Vagina (tissue), 2 donors: ENCODE data around the gene COL24A1. TPM values are rescaled to one million over a fixed set of nuclear protein-coding genes. Genes with fewer than 3 reads are reported as not detected.

Experiments used
- DNase-seq, 2 donors: peaks; one replicate each; pipeline ENCODE4 v3.0.0-alpha.2; 2017; ENCODE audit errors: extremely low spot score in 2 of 2
- H3K27ac ChIP-seq: fragments of 200-600 bp; sonication (generic); one replicate; pipeline ENCODE4 v1.5.1; 2019
- H3K27me3 ChIP-seq: fragments of 200-600 bp; sonication (generic); one replicate; pipeline ENCODE4 v1.5.1; 2019
- H3K36me3 ChIP-seq, 2 donors: fragments of 200-600 bp; sonication (generic); one replicate each; pipeline ENCODE4 v1.5.1; 2017 to 2019
- H3K4me1 ChIP-seq: fragments of 200-600 bp; sonication (generic); one replicate; pipeline ENCODE4 v1.5.1; 2019
- H3K4me3 ChIP-seq, 2 donors: fragments of 200-600 bp; sonication (generic); 1 replicate in 1 of 2; 2 replicates in 1 of 2; pipeline ENCODE4 v1.5.1; 2016 to 2019
- H3K9me3 ChIP-seq: fragments of 200-600 bp; sonication (generic); one replicate; pipeline ENCODE4 v1.5.1; 2019
- POLR2A ChIP-seq, 2 donors: fragments of 450-650 bp; IDR thresholded peaks; one replicate each; pipeline ENCODE4 v1.6.1; 2017; ENCODE audit warnings: antibody characterized with exemption in 2 of 2, mild to moderate bottlenecking in 2 of 2, moderate library complexity in 2 of 2
- POLR2AphosphoS5 ChIP-seq, 2 donors: sonication (generic); formaldehyde crosslinking; IDR thresholded peaks; one replicate each; pipeline ENCODE4 v1.9.0; 2017; ENCODE audit warnings: antibody characterized with exemption in 2 of 2, mild to moderate bottlenecking in 2 of 2, low read depth in 1 of 2; ENCODE audit not compliant: insufficient read depth in 1 of 2
- intact Hi-C: fragments of 100-400 bp; cut with DNase I; formaldehyde crosslinking; loops from one replicate; pipeline ENCODE4 v1.15.1; 2023
- total RNA-seq: library from RNA; depleted of rRNA; stranded (reverse); fragments of >200 nt; gene quantifications from one replicate; pipeline ENCODE4 v1.2.3, GENCODE V29; 2016
- TF ChIP-seq, protein P1 (sequence below), 3 experiments: fragments of 450-650 bp in 2 of 3; fragments of 200-600 bp in 1 of 3; sonication (generic) in 1 of 3; IDR thresholded peaks; one replicate each; pipeline ENCODE4 v1.5.1; 2017 to 2019; ENCODE audit warnings: antibody characterized with exemption in 3 of 3, mild to moderate bottlenecking in 2 of 3, moderate library complexity in 2 of 3

Gene COL24A1
- total RNA-seq, 1 donor from 2014 or later: 0.98 TPM

DNA sequence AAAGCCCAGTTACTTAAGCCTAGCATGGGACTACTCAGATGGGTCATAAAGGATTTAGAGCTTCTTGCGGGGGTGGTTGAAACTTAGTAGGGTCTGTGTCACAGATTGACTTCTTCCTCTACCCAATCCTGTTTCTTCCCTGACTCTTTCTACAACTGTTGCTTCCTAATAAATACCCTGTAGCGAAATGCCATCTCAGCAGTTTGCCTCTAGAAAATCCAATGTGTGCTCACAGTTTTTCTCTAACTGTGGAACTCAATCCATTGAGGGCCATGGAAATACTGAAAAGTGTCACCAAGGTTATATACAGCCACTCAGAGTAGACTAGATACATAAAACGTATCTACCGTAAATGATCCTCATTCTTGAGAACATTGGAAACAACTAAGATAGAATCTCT lies 217.7 kb downstream of the COL24A1 start:
- intact Hi-C loops: no loop called here
- H3K36me3 ChIP-seq: no peaks in the 10 kb centered on the region
- no peak overlapping the region for H3K27ac ChIP-seq
- H3K9me3 ChIP-seq: no peaks in the 10 kb centered on the region
- H3K27me3 ChIP-seq: no peaks in the 10 kb centered on the region
- H3K4me1 ChIP-seq: no peaks in the 10 kb centered on the region
- TF ChIP-seq, protein P1, sequence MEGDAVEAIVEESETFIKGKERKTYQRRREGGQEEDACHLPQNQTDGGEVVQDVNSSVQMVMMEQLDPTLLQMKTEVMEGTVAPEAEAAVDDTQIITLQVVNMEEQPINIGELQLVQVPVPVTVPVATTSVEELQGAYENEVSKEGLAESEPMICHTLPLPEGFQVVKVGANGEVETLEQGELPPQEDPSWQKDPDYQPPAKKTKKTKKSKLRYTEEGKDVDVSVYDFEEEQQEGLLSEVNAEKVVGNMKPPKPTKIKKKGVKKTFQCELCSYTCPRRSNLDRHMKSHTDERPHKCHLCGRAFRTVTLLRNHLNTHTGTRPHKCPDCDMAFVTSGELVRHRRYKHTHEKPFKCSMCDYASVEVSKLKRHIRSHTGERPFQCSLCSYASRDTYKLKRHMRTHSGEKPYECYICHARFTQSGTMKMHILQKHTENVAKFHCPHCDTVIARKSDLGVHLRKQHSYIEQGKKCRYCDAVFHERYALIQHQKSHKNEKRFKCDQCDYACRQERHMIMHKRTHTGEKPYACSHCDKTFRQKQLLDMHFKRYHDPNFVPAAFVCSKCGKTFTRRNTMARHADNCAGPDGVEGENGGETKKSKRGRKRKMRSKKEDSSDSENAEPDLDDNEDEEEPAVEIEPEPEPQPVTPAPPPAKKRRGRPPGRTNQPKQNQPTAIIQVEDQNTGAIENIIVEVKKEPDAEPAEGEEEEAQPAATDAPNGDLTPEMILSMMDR (IDR thresholded peaks at IDR 0.05): no peak
- TF ChIP-seq POLR2AphosphoS5 (IDR thresholded peaks at IDR 0.05; ENCODE audit: insufficient read depth in 1 of 2, low read depth in 1 of 2) (no peak), POLR2A (IDR thresholded peaks at IDR 0.05) (no peak)
- no peak overlapping the region for H3K4me3 ChIP-seq
- DNase-seq: no peak

- DNase-seq: no peak
Observed at GRCh38 chr1:85936470-85936869, 220.1 kb downstream of the COL24A1 start.

DNA sequence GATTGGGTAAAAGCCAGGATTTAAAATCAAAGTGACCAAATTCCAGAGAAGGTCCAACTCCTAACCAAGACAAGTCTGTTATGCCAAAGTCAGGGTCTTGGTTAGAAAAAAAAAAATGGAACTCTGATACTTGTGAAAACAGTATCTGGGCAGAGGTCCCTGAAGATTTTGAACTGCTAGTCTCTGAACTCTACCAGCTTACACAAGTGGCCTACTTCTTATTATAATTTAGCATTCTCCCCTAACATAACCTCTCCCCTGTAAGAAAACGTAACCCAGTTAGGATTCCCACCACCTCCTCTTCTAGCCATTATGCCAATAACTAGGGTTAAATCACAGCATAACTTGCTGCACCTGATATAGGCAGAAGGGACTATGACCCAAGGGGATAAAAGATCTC lies 220.5 kb downstream of the COL24A1 start:
- no peaks in the 10 kb centered on the region for H3K27me3 ChIP-seq

More at GRCh38 chr1:85936470-85936869, 220.1 kb downstream of the COL24A1 start:
- Histone ChIP-seq H3K4me3 (no peak overlapping the region), H3K27me3 (no peaks in the 10 kb centered on the region), H3K36me3 (no peaks in the 10 kb centered on the region), H3K27ac (no peak overlapping the region), H3K4me1 (no peaks in the 10 kb centered on the region), H3K9me3 (no peaks in the 10 kb centered on the region)
- intact Hi-C loops: no loop called here
- no peak for TF ChIP-seq POLR2A (IDR thresholded peaks at IDR 0.05)
- TF ChIP-seq, protein P1 (IDR thresholded peaks at IDR 0.05): no peak
- TF ChIP-seq POLR2AphosphoS5 (IDR thresholded peaks at IDR 0.05; ENCODE audit: insufficient read depth in 1 of 2, low read depth in 1 of 2): no peak

DNA sequence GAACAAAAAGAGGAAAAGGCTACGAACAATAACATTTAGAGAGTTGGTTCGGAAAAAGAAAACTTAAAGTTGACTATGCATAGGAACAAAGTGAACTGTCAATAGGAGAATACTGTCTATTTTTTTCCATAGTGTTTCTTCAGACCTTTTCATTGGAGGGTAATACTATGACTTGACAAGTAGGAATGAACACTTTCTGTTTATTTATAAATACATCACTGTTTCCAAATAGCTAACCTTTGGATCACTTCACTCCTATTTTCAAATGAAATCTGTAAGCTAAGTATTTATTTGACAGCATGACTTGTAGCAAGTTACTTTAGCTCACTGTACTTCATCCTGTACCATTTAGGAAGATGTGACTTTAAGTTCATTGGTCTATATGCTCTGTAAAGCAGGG lies 221.3 kb downstream of the COL24A1 start:
- no peak overlapping the region for H3K27ac ChIP-seq
- TF ChIP-seq POLR2AphosphoS5 (IDR thresholded peaks at IDR 0.05; ENCODE audit: insufficient read depth in 1 of 2, low read depth in 1 of 2): no peak
- TF ChIP-seq POLR2A (IDR thresholded peaks at IDR 0.05): no peak
- TF ChIP-seq, protein P1 (IDR thresholded peaks at IDR 0.05): no peak
- no peaks in the 10 kb centered on the region for H3K9me3 ChIP-seq
- no peaks in the 10 kb centered on the region for H3K36me3 ChIP-seq
- intact Hi-C loops: no loop called here
- H3K4me3 ChIP-seq: no peak overlapping the region
- DNase-seq: no peak
- no peaks in the 10 kb centered on the region for H3K27me3 ChIP-seq
- no peaks in the 10 kb centered on the region for H3K4me1 ChIP-seq

More for the DNA sequence above, 220.5 kb downstream of the COL24A1 start:
- Histone ChIP-seq H3K27ac (no peak overlapping the region), H3K4me1 (no peaks in the 10 kb centered on the region), H3K9me3 (no peaks in the 10 kb centered on the region), H3K4me3 (no peak overlapping the region), H3K36me3 (no peaks in the 10 kb centered on the region)
- DNase-seq: no peak
- intact Hi-C loops: no loop called here
- TF ChIP-seq POLR2AphosphoS5 (IDR thresholded peaks at IDR 0.05; ENCODE audit: insufficient read depth in 1 of 2, low read depth in 1 of 2) (no peak), POLR2A (IDR thresholded peaks at IDR 0.05) (no peak)
- TF ChIP-seq, protein P1 (IDR thresholded peaks at IDR 0.05): no peak

- Histone ChIP-seq H3K27ac (no peak overlapping the region), H3K4me3 (no peak overlapping the region), H3K9me3 (no peaks in the 10 kb centered on the region), H3K36me3 (no peaks in the 10 kb centered on the region), H3K4me1 (no peaks in the 10 kb centered on the region), H3K27me3 (no peaks in the 10 kb centered on the region)
- no peak for DNase-seq
- intact Hi-C loops: no loop called here
- TF ChIP-seq, protein P1 (IDR thresholded peaks at IDR 0.05): no peak
- TF ChIP-seq POLR2AphosphoS5 (IDR thresholded peaks at IDR 0.05; ENCODE audit: insufficient read depth in 1 of 2, low read depth in 1 of 2) (no peak), POLR2A (IDR thresholded peaks at IDR 0.05) (no peak)
Observed at GRCh38 chr1:85934516-85934915, 222.1 kb downstream of the COL24A1 start.
